HG03135 (cell line): ENCODE results near the gene HMGN1.
"Not testable (repeated sequence)": the region's sequence is repeated elsewhere in the genome, so short reads cannot be mapped to it uniquely, and the experiment has no call there.

Experiments used
- ATAC-seq: cut with Tn5 transposase; IDR thresholded peaks from one replicate; pipeline ENCODE4 v1.9.1; 2021; ENCODE audit warnings: mild to moderate bottlenecking, moderate library complexity; ENCODE audit not compliant: unreplicated experiment

HMGN1 gene, protein sequence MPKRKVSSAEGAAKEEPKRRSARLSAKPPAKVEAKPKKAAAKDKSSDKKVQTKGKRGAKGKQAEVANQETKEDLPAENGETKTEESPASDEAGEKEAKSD

DNA sequence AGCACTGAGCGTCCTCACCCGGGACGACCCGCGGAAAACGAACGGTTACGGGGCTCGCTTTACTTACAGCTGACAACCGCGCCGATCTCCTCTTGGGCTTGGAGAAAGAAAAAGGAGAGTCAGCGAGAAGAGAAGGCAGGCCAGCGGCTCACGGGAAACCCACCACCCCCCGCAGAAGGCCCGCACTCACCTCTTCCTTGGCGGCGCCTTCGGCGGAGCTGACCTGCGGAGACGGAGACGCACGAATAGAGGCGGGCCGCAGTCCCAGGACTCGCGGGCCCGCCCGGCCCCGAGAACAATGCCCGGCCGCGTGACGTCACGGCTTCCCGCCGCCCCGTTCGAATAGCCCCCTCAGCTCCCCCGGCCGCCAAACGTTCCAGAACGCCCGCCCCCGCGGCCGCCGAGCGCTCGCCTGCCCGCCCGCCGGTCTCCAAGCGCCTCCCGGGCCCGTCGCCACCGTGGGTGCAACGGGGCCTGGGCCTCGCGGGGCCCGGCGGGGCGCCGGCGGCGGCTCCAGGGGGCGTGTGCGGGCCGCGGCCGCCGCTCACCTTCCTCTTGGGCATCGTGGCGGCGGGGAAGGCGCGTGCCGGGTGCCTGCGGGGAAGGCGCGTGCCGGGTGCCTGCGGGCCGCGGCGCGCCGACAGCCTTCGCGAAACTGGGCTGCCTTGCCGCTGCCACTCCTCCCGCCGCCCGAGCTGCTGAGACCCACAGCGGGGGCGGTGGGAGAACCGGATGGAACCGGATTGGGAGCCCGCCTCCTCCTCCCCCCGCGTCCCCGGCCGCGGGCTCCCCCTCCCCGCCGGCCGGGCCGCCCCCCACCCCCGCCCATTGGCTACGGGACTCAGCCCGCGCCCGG is at the start of gene HMGN1:
HMGN1 (minus strand) TSS at position 734 of the 856 bp plus-strand sequence; CDS start at position 563, 171 bp downstream.
- ATAC-seq = peak; percentile 46

DNA sequence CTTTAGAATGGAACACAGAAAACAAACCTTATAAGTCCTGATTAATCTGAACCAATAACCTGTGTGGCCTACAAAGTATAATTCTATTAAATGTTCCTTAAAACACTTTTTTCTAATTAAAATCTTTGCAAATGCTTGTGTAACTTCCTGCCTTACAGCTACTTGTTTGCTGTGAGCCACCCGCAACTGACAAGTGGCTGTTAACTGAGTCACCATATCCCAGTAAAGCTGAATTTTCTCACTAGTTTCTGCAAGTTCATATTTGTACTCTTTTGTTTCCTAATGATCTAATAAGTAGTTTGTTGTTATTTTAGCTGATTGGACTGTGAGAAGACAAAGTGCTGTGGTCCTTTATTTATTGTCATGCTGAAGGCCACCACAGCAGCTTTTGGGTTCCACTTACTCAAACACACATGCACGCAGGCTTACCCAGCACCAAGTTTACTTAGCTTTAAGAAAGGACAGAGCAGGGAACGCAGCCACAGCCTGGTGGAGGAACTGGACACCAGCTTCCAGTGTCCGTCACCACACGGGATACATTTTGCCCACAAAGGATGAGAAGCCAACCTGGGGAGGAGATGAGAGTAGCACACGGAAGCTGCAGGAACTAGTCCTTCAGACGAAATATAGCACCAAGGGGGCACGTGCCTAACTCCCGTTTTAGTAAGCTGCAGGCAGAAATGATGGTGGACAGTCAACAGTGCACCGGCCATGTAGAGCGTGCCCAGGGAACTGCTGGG is 48.9 kb upstream of the HMGN1 start:
- ATAC-seq = no peak

DNA sequence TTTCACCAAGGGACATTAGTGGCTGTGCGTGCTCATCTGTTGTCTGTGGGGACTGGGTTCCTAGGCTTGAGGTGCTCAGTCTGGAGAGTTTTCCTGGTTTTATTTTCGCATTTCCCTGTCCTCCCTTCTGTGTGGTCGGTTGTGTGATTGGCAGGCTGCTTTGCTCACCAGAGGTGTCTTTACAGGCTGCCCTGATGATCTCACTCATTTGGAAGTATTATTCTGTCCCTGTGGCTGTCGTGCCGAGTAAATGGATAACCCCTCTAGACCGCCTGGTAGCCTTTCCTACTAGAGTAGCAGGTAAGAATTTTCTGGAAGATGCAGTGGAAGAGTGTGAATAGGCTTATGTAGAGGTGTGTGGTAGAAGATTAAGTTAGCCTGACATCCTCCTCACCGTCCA is 44.1 kb upstream of the HMGN1 start:
- ATAC-seq = no peak

DNA sequence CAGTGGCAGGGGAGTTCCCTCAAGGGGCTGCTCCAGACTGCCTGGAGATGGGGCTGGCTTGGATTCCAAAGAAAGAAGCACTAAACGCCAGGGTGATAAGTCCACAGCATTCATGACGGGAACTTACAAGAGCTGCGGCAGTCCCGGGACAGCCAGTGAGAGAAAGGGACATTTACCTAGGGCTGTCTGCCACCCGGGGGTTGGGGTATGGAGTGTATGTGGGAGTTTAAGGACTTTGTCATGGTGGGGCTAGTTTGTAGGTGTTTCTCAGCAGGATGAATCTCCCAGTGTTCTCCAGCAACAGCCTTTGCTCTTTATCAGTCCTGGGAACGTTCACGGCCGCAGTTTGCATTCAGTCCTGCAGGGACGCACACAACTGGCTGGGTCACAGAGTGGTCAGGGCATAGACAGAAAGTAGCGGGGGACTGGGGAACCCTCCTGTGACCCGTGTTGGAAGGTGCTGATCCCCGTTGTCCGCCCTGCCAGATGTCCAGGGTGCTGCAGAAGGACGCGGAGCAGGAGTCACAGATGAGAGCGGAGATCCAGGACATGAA is 41.4 kb upstream of the HMGN1 start:
- no peak for ATAC-seq

DNA sequence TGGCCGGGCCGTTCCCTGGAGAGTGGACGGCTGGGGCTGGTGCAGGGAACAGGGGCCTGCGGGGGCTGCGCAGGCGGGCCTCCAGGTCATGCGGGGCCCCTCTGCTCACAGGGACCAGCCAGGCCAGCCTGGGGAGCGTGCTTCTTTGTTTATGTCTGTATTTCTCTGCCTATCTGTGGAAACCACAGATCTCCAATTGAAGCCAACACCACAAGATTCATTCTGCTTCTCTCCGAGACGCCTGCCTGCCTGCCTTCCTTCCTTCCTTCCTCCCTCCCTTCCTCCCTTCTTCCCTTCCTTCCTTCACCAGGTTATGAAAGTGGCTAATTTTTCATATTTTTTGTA is 39.9 kb upstream of the HMGN1 start:
- no peak for ATAC-seq

DNA sequence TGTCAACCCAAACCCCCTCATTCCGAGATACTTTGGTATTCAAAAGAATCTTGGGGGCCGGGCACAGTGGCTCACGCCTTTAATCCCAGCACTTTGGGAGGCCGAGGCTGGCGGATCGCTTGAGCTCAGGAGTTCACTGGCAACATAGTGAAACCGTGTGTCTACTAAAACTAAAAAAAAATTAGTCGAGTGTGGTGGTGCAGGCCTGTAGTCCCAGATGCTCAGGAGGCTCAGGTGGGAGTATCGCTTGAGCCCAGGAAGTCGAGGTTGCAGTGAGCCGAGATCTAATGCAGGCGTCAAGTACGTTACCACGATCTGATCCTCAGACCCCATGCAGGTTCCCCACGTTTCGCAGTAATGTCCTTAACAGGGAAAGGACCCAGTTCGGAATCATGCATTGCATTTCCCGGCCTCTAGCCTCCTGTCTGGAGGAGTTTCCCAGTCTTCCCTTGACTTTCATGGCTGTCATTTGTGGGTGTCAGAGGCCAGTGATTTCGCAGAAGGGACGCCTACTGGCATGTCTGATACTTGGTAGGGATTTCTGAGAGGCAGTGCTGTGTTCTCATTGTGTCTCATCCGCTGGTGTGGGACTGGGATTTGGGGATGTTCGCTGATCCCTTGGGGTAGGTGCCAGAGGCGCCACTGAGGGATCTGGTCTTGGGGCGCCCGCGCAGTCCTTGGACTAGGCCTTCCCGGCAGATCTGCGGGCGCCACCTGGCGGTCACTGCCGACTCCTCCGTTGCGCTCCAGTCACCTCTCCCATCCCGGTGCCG is 39.3 kb upstream of the HMGN1 start:
- ATAC-seq = peak; percentile 62

DNA sequence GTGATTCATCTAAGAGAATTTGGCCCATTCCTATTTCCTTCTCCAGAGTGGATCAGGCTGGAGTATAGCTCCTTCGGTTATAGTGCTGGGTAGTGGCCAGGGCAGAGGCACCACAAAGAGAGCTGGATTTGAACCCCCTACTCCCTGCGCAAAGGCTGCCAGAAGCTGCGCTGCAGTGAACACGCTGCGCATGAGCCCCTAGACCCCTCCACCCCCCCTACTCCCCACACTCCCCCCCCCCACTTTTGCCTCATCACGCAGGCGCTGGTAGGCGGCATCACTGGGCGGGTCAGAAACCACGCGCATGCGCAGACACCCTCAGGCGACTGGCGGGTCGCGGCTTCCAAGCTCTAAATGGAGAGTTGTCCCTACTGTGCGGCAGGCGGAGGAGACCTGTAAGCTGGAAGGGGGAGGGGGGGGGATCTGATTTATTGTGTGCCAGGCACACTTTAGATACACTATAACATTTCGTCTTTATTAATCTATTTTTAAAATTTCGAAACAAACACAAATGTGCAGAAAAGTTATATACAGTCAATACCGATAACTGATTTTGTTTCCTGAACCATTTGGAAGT is 38.7 kb upstream of the HMGN1 start:
- no peak for ATAC-seq

DNA sequence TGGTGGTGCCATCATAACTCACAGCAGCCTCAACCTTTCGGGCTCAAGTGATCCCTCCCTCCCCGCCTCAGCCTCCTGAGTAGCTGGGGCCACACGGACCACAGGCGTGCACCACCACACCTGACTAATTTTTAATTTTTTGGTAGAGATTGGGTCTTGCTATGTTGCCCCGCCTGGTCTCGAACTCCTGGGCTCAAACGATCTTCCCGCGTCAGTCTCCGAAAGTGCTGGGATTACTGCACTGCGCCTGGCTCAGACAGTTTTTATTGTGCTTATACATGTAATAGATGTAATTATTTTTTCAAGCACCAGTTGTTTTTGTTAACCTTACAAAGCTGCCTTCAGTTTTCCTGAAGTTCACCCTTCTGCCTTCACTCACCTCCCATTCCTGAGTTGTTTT is 38.0 kb upstream of the HMGN1 start:
- no peak for ATAC-seq

DNA sequence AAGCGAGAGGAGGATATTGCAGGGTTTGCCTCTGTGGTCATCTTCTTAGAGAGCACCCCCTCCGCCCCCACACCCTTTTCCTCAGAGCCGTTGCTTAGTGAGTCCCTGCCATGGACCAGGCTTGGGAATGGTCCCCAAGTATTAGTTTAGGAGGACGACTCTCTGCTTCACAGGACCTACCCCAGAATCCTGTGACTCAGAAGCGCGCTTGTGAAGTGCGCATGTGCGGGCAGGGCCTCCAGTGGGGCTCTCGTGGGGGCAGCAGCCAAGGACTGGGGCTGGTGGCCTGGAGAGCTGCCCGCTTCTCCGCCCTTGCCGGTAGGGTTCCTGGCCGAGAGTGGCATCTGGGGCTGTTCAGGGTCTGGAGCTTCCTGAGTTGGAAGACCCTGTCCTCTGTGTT is 37.3 kb upstream of the HMGN1 start:
- no peak for ATAC-seq

DNA sequence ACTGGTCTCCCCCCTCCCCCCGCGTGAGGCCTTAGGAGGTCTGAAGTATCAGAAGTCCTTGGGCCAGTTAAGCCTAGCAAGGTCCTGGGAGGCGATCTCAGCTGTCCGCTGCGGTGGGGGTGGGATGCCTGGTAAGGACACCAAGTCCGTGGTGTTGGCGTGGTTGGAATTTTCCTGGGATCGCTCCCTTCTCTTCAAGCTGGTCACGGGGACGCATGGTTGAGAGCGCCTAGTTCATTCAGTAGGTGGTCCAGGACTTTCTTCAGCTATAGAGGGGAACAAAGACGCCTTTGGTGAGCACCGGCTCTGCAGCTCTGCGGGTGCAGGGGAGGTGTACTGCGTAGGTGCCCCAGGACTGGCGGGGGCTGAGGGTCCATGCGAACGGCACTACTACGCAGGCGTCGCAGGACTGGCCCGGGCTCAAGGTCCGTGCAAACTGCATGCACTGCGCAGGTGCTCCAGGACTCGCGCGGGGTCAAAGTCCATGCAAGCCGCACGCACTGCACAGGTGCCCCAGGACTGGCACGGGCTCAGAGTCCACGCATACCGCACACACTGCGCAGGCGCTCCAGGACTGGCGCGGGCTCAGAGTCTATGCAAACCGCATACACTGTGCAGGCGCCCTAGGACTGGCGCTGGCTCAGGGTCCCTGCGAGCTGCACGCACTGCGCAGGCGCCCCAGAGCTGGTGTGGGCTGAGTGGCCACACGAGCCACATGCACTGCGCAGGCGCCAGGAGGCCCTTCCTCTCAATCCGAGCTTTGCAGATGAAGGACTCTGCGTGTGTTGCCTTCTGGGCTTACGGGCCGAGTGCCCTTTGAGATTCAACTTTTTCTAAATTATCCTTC is 36.6 kb upstream of the HMGN1 start:
- ATAC-seq = peak; percentile 51

DNA sequence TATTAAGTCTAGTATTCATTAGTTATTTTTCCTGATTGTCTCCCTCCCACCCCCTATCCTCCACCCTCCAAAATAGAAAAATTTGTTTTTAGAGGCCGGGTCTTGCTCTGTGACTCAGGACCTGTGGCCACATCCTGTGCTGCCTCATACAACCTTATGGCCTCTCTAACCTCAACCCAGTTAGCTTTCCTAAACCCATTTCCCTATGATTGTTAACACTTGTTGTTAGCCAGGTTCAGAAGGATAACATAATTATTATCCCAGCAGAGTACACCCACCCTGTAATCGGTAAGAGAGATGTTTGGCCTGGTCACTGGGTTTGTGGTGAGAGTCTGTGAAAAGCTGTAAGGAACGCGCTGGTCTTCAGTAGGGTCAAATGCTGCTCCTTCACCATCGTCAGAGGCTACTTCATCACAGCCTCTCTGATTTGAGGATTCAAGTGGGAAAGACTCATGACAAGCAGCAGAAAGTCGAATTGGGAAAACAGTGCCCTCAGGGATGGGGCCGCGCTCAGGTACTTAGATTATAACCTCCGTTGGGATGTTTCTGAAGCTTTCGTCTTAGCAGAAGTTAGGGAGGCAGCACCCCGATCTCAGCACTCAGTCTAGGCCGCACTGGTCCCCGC is 35.9 kb upstream of the HMGN1 start:
- no peak for ATAC-seq

DNA sequence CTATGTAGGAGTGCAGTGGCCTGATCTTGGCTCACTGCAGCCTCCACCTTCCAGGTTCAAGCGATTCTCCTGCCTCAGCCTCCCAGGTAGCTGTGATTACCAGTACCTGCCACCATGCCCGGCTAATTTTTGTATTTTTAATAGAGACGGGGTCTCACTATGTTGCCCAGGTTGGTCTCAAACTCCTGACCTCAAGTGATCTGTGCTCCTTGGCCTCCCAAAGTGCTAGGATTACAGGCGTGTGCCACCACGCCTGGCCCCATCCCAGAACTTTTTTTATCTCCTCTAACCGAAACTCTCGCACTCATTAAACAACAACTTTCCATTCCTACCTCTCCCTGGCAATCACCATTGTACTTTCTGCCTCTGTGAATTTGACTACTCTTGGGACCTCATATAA is 33.2 kb upstream of the HMGN1 start:
- not testable (repeated sequence) for ATAC-seq

DNA sequence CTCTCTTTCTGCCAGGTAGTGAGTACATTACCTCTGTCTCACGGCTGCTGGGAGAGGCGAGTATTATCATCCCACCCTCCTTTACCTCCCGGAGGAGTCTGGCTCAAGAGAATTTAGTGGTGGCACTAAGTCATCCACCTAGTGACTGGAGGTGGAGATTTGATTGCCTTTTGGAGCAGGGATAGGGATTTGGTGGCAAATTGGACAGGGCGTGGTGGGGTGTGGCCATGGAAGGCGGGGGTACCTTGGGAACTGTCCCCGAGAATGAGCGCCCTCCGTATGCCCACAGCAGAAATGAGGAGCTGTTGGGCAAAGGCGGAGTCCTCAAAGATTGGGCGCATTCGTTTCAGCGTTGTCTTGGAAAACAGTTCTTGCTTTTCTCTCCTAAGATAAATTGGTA is 32.1 kb upstream of the HMGN1 start:
- ATAC-seq = no peak

DNA sequence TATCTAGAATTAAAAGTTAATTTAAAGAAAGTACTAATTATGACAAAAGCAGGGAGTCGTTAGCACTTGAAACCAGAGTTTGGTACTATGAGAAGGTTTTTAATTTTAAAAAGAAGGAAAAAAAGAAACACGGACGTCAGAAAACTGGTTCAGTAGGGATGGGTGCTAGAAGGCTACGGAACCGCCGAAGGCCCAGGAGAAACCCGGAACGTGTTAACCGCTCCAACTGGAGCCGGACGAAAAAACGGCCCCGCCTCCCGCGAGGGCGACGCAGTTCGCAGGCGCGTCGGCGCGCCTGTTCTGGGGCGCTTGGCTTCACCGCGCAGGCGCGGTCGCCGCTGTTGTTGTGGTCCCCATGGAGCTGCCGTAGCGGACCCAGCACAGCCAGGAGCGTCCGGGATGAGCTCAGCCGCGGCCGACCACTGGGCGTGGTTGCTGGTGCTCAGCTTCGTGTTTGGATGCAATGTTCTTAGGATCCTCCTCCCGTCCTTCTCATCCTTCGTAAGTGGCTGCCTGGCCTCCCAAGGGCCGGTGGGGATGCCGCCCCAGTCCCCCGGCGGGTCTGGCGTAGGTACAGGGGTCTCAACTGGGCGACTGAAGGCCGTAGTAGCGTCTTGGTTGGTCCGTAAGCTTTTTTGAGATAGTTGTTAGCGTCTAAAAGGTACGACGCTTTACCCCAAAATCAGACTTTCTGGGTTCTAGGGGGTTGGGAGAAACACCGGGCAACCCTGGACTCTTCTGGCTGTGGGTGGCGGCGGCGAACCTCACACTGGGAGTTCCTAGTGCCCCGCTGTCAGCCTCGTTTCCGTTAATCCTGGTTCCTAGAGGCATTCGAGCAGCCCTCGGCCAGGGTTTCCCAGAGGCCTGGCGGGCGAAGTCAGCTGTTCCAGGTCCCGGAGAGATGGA is 31.4 kb upstream of the HMGN1 start:
- ATAC-seq = peak; percentile 92

DNA sequence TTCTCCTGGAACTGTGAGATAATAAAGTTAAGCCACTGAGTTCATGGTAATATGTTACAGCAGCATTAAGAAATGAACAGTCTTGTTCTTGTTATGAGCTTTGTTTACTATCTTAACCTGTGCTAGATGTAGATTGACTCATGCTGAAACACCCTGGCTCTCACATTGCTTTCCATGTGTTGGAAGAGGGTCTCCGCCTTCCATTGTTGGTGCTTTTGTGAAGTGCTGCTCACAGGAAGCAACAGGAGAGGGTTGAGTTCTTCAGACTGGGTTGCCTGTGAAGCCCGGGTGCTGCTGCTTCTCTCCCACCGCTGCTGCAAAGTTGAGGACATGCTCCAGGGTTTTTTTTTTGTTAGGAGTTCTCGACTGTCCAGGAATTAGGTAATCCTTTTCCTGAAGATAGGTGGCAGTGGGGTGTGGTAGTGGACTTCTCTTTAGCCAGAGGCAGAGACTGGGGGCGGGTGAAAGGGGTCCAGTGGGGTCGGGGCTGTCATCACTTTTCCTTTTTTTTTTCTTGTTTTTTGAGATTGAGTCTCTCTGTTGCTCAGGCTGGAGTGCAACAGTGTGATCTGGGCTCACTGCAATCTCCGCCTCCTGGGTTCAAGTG is 28.7 kb upstream of the HMGN1 start:
- ATAC-seq = no peak

DNA sequence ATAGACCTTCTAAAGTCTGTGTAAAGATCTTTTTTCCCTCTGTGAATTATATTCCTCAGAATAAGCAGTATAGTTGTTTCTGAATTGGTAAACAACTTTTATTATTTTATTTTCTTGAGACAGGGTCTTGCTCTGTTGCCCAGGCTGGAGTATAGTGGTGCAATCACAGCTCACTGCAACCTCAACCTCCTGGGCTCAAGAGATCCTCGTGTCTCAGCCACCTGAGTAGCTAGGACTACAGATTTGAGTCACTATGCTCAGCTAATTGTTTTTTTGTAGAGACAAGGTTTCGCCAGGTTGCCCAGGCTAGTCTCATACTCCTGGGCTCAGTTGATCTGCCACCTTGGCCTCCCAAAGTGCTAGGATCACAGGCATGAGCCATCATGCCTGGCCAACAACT is 26.6 kb upstream of the HMGN1 start:
- ATAC-seq = no peak

DNA sequence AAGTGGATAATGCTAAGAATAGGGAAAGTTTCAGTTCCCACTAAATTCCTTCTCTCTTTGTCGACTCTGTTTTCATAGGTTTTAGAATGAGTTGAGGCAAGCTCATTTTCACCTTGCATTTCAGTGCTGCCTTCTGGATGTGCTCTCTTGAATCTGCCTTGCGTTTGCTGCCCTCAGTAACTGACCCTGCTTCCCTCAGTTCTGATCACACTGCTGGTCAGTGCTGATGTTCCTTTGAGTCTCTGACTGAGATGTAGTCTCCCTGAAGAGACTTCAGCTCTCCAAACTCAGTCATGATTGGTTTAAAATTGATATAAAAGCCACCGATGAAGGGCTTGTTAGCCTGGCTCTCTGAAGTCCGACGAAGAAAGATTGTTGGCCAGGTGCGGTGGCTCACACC is 25.2 kb upstream of the HMGN1 start:
- ATAC-seq = no peak

DNA sequence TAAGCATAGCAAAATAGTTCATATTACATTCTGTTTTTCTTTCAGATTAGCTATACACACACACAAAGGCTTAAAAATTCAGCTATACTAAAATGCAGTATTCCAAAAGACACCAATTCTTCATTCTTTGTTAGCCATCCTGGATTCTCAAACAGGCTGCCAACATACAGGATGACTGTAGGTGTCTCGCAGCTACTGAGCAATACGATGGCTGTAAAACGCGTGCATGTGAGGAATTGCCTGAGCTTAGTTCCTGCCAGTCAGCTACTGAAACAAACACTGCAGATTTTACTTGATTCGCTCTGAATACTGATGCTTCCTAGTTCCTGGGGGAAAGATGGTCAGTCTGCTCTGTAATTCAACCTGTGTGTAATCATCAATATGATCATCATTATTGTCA is 24.7 kb upstream of the HMGN1 start:
- no peak for ATAC-seq
